HG03439 (cell line): ENCODE data around the gene SMTNL1.

Experiments
- ATAC-seq: cut with Tn5 transposase; IDR thresholded peaks from one replicate; pipeline ENCODE4 v1.9.1; 2021; ENCODE audit warnings: mild to moderate bottlenecking, moderate library complexity; ENCODE audit not compliant: unreplicated experiment

The SMTNL1 gene

DNA sequence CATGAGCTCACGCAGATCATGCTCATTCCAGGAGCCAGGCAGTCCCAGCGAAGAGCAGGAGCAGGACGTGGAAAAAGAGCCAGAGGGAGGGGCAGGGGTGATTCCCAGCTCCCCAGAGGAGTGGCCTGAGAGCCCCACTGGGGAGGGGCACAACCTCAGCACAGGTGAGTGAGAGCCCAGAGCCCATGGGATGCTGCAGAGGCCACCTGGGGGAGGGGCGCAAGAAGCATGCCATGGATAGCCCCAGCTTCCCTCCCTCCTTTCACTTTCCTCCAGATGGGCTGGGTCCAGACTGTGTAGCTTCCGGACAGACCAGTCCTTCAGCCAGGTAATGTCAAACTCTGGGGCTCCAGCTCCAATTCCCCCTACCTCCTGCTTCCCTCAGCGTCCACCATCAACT is 6.2 kb downstream of the SMTNL1 start:
- no peak for ATAC-seq

DNA sequence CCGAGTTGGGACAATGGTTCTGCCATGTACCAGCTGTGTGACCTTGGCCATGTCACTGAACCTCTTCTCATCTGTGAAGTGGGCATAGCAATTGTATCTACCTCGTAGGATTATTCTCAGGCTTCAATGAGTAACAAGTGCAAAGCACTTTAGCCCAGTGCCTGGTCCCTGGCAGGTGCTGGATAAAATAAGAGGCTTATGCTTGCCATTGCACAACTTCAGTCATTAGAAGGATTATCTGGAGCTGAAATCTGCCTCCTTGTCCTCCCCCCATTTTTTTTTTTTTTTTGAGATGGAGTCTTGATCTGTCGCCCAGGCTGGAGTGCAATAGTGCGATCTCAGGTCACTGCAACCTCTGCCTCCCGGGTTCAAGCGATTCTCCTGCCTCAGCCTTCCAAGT is 7.2 kb downstream of the SMTNL1 start:
- ATAC-seq, result no peak

DNA sequence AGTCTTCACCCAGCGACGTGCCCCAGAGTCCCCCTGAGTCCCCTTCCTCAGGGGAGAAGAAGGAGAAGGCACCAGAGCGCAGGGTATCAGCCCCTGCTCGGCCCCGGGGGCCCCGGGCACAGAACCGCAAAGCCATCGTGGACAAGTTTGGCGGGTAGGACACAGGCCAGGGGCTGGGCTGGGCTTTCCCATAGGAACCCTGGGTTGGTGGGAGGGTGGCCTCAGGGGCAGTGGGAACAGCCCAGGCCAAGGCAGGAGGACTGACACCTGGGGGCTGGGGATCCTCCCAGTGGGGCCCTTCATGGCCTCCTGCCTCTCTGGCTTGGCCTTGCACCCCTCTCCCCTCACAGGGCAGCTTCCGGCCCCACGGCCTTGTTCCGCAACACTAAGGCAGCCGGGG is 8.5 kb downstream of the SMTNL1 start:
- ATAC-seq, result no peak

DNA sequence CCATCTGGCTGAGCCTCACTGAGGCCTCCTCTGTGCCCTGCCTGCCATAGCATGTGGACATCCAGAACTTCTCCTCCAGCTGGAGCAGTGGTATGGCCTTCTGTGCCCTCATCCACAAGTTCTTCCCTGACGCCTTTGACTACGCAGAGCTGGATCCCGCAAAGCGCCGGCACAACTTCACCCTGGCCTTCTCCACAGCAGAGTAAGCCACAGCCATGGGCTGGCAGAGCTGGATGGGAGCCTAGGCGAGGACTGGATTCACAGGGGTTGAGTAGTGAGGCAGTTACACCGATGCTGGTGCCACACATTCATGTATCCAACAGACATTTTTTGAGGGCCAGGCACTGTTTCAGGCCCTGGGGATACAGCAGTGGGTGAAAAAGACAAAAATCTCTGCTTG is 9.1 kb downstream of the SMTNL1 start:
- ATAC-seq, result no peak

DNA sequence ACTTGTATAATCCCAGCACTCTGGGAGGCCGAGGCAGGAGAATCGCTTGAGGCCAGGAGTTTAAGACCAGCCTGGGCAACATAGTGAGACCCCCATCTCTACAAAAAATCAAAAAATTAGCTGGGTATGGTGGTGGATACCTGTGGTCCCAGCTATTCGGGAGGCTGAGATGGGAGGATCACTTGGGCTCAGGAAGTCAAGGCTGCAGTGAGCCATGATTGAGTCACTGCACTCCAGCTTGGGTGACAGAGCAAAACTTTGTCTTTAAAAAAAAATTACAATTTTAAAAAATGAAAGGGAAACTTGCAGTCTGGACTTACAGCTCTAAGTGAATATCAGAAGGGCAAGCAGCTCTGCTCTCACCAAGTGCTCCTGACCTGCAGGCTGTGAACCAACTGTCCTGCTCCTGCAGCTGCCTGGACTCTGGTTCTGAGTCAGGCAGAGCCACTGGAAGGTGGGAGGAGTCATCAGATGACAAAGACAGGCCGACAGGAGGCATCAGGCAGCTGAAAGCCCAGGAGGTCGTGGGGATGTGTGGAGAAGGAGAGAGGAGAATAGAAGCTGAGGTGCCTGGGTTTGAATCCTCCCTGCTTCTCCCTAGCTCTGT is 9.6 kb downstream of the SMTNL1 start:
- peak; percentile 50 for ATAC-seq

DNA sequence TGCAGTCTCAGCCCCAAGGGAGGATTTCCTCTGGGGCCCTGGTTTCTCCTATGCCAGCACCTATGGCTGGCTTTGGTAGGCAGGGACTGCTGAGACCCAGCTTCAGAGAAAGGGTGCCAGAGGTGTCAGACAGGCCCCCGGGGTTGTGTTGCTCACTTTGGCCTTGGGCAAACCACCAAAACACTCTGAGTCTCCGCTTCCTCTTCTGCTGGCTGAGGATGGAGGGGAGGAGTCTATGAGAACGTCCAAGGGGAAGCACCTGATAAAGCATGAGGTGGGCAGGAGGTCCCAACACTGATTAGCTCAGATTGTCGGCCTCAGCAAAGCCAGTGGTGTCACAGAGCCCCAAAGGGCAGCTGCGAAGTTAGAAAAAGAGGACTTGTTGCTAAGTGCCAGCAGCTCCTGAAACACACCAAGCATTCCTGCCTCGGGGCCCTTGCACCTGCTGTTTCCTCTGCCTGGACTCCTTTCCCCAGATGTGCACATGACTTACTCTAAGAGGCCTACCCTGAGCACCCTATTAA is 10.5 kb downstream of the SMTNL1 start:
- ATAC-seq, result peak; percentile 78

DNA sequence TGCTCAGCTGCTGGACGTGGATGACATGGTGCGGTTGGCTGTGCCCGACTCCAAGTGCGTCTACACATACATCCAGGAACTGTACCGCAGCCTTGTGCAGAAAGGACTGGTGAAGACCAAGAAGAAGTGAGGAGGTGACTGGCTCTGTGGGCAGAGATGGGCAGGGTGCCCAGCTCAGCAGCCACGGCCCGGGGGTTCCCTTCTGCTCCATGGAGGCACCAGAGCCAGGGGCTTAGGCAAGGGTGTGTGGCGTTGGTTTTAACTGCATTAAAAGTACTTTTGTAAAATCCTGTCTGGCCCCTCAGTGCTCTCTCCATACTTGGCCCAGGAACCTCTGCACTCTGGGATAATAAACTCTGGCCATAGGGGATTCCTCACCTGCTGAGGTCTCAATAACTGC is 12.6 kb downstream of the SMTNL1 start:
- no peak for ATAC-seq

DNA sequence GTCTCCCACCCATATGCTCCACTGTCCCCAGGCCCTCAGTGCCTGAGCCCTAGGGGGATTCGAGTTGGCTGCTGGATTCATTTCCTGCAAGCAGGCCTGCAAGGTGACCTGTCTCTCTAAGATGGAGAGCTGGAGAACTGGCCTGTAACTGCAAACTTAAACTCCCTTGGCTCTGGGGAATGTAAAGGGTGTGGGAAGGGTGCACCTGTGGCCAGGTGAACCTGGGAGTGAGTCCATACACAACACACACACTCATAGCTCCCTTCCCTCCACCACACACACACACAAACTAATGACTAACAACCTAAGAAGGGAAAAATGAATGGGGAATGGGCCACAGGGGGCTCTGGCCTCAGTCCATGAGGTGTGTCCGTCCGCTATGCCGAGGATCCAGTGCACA is 14.5 kb downstream of the SMTNL1 start:
- no peak for ATAC-seq

DNA sequence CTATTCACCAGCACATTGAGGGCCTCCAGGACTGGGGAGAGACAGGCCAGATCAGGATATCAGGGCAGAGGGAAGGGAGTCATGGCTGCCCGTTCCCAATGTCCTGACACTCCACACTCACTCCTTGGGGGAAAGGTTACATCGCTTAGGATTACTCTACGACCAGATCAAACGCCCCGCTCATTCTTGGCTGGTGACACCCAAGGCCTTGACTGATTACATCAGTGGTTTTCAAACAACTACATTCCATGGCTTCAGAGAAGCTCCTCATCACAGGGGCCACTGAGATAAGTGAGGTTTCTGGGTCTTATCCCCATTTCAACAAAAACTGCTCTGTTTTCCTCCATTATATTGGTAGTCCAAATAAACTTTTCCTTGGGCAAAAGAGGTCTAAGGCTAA is 15.1 kb downstream of the SMTNL1 start:
- ATAC-seq, result no peak

DNA sequence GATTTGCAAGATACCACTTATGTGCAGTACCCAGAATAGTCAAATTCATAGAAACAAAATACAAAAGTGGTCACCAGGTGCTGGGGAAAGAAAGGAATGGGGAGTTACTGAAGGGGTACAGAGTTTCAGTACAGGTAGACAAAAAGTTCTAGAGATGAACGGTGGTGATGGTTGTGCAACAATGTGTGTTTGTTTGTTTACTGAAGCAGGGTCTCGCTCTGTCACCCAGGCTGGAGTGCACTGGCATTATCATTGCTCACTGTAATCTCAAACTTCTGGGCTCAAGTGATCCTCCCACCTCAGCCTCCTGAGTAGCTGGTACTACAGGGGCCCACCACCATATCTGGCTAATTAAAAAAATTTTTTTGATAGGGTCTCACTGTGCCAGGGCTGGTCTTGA is 18.0 kb downstream of the SMTNL1 start:
- no peak for ATAC-seq

DNA sequence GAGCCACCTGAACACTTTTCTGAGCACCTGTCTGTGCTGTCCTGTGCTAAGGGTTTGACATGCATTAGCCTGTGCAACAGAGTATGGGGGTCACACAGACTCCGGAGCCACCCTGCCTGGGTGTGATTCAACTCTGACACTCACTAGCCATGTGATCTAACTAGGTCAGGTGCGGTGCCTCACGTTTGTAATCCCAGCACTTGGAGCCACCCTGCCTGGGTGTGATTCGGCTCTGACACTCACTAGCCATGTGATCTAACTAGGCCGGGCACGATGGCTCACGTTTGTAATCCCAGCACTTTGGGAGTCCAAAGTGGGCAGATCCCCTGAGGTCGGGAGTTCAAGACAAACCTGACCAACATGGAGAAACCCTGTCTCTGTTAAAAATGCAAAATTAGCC is 18.6 kb downstream of the SMTNL1 start:
- no peak for ATAC-seq

DNA sequence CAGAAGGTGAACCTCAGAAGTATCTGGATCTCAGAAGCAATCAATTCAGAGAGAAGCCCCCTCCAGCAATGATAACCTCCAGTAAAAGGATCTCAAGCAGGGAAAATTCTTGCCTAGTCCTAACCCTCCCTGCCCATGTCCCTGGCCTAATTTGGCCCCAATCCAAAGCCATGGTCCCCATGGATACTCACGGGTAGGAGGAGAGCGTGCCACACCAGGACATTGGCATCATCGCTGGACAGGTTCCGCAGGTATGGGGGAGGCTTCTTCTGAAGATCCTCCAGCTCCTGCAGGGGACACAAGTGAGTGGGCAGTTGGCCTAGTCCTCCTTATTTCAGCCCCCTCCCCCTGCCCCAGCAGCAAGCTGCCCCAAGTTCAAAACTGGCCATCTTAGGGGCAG is 22.8 kb downstream of the SMTNL1 start:
- ATAC-seq, result no peak

DNA sequence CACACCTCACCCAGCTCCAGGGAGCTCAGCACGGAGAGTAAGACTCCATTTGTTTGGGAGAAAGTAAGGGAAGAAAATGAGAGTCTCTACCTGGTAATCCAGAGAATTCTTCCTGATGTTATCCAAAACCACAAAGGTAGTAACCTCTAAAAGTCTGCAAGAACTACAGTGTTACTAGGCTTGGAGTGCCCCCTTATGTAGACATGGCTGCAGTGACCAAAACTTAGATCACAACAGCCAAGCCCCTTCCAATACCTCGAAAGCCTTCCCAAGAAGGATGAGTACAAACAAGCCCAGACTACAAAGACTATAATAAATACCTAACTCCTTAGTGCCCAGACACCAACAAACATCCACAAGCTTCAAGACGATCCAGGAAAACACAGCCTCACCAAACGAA is 25.2 kb downstream of the SMTNL1 start:
- no peak for ATAC-seq

DNA sequence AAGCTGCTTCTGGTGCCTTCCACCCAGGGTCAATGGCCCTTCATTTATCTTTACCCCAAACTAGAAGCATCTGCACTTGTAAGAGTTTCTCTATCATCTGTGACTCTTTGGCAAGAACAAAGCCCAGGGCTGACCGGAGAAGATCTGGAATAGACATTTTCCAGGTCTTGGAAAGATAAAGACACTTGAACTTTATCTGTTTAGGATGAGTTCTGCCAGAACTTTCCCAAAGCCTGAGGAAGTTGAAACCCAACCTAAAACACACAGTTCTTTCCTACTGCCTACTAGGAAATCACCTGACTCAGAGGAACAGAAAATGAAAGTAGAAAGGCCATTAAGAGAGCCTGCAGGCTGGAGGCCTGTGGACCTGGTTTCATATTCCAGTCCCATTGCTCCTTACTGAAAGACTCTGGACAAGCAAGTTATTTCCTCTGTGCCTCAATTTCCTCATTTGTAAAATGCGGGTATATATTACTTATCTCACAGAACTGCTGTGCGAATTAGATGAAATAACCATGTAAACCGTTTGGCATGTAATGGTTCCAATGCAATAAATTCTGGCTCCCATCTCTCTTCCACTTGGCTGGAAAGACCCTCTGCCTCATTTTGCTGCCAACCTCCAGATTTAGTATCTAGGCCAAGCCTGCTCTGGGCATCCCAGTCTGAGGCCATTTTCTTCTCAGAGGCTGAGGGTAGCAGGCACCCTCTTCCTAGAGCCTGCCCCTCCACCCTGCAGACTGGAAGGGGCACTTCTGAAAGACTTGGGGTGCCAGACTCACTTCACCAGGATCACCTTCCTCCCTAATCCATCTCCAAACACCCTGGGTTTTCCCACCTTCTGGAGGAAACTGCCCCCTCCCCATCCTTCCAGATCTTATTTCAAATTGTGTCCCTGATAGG is 28.9 kb downstream of the SMTNL1 start:
- peak; percentile 55 for ATAC-seq

DNA sequence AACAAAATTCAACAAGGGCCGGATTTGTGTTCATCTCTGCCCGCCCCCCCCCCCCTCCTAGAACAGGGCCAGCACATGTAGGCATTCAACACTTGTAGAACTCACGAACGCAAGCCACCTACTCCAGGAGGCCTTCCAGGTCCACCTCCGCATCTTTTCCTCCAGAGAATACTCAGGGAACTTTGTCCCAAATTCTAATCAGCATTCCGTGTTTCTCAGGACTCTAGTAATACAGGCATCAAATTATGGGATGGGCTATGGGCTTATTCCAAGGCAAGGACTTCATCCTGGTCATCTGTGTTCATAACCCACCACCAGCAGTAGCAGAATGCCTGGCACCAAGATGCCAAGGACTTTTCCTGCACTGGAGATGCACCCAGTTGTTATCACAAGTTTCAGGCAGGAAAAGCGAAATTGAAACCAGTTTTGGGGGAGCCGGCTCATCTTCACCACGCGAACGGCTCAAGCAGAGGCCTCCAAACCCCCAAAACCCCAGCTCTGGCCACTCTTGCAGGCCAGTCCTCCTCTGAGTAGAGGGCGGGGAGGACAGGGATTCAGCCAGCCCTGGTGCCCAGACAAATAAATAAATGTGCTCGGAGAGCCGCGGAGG is 29.6 kb downstream of the SMTNL1 start:
- peak; percentile 5 for ATAC-seq

DNA sequence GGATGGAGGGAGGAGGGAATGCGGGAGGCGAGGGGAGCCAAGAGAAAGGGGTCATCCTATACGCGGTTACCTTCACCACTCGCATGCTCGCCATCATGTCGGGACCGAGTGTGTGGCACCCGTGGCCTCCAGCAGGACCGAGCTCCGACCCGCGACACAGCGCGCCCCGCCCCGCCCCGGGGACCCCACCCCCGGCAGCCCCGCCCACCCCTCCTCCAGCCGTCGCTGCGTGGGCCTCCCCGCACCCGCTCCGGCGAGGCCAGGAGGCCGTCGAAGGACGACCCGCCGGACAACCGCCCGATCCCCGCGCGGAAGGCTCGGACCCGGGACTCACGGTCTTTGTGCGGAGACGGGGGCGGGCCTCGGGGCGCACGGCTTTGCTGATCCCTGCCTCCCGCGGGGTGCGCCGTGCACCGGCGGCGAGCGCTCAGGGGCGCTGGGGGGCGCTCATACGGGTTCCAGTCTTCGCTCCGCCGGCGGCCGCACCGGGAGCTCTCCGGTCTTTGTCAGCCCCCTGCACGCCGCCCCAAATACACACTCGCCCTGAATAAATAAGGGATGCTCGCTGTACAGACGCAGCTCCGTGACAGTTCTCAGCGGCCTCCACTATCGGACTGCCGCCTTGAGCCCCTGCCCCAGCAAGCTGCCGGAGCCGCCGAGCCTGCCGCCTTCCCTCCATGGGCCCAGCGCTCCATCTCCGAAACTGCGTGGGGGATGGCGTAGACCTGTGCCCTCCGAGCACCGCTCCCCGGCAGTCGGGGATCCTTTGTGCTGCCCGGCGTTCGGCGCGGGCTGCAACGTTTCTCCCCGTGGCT is 30.3 kb downstream of the SMTNL1 start, which contains the start of gene UBE2L6:
TSS of gene UBE2L6 (minus strand) at position 158 of the 815 bp plus-strand sequence. CDS start at position 97, 61 bp downstream.
- ATAC-seq, result peak; percentile 68

DNA sequence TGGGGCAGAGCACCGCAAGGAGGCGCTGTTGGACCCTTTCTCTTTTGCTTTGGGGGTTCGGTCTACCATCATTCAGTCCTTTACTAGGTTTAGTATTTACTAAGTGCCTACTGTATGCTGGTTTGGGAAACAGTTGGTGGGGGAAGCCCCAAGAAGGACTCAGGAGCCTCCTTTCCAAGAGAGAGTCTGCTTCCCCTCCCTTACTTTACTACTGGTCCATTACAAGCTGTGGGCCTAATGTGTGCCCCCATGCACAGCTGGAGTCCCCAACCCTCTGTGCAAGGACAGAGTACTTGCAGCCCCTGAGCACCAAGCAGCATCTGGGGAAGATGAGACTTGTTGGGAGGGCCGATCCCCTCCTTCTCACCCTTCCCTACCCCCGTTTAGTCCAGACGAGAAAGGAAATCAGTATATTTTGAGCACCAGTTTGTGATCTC is 31.0 kb downstream of the SMTNL1 start:
- peak; percentile 12 for ATAC-seq

DNA sequence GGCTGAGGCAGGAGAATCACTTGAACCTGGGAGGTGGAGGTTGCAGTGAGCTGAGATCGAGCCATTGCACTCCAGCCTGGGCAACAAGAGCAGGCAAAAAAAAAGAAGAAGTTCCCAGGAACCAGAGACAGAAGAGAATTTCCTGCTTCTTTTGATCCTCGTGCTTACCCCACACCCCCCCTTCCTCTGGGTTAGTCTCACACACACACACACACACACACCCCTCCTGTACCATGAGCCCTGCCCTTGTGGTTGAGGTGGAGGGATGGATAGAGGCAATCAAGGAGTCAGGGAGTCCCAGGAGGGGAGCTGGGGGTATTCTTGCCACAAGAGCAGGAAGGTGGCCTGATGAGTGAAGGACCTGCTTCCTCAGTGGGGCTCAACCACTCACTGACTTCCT is 34.2 kb downstream of the SMTNL1 start:
- no peak for ATAC-seq

DNA sequence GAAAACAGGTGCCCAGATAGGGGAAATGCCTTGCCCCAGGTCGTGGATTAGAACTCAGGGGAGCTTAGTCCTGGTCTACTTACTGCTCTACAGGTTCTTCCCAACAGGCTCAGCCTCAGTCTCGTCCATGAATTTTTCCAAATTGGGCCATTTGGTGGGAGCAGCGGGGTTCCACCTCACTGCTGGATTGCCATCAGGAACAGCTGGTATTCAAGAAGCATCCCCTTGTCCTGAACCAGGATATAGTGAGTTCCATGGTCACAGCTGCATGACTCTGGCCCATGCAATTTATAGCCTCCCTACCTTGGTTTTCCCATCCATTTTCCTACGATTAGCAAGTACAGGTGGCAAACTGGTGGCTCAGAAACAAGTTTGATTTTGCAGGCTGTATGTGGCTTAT is 36.7 kb downstream of the SMTNL1 start:
- no peak for ATAC-seq

DNA sequence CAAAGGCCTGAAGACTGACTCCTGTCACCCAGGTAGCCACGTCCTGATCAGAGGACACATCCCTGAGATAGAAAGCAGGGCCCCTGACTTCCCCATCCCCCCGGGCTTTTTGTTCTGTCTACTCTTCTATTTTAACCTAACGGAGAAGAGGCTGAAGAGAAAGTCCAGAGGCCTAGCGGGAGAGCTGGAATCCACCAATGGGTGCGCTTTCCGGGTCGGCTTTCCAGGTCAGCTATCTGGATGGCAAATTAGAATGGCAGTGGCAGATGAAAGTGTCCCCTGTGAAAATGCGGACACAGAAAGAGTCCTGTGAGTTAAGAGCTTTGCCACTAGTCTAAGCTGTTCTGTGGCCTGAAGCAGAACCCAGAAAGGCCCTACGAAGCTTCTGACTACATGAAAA is 46.9 kb downstream of the SMTNL1 start:
- no peak for ATAC-seq

DNA sequence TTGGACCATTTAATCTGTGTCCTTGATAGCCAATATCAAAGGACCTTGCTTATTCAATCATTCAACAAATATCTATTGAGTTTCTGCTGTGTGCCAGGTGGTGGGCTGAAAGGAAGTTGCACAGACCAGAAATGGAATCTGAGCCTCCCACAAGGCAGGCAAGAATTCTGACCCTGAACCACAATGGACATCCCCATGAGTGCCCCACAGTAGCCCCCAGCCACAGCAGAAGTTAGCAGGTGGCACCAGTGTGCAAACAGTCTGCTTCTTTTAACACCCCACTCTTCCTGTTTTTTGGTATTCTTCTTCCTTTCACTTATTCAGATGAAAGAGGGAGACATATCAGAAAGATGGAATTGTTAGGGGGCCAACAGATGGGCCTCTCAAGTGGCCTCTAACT is 47.9 kb downstream of the SMTNL1 start:
- no peak for ATAC-seq
